GM12801 (cell line): ENCODE measurements around the gene GOLGA3.

Source experiments
- CTCF ChIP-seq: IDR thresholded peaks from one replicate; pipeline ENCODE4 v1.5.1; 2011; ENCODE audit warnings: control low read depth; ENCODE audit not compliant: insufficient read length; ENCODE audit errors: extremely low read depth

GOLGA3 gene

GRCh38 chr12:132736913-132737312 is 91.8 kb downstream of the GOLGA3 start:
- TF ChIP-seq CTCF: no peak

GRCh38 chr12:132736378-132736777 is 92.3 kb downstream of the GOLGA3 start:
- no peak for TF ChIP-seq CTCF

- TF ChIP-seq CTCF: no peak
Measured at GRCh38 chr12:132735496-132735895, 93.2 kb downstream of the GOLGA3 start.

GRCh38 chr12:132734206-132734605 is 94.5 kb downstream of the GOLGA3 start:
- TF ChIP-seq CTCF: no peak

- no peak for TF ChIP-seq CTCF
Measured at GRCh38 chr12:132731574-132731973, 97.1 kb downstream of the GOLGA3 start.

GRCh38 chr12:132730353-132730752 is 98.3 kb downstream of the GOLGA3 start:
- no peak for TF ChIP-seq CTCF

- TF ChIP-seq CTCF: no peak
Measured at GRCh38 chr12:132729541-132730320, 98.9 kb downstream of the GOLGA3 start.

GRCh38 chr12:132728502-132728901 is 100.2 kb downstream of the GOLGA3 start:
- TF ChIP-seq CTCF: no peak
